PC-3 (cell line): Measurements from ENCODE around the gene TRIM38.

Experiments used
- EZH2 ChIP-seq: fragments of 300-600 bp; sonication (generic); IDR thresholded peaks from one replicate; pipeline ENCODE4 v1.6.1; 2017; ENCODE audit warnings: antibody characterized with exemption, mild to moderate bottlenecking, low read length; ENCODE audit not compliant: unreplicated experiment
- TF ChIP-seq, protein P1 (sequence below): fragments of 300-600 bp; sonication (generic); conservative IDR thresholded peaks from 2 replicates; pipeline ENCODE4 v1.5.1; 2017; ENCODE audit warnings: antibody characterized with exemption, low read depth, mild to moderate bottlenecking, low read length

DNA sequence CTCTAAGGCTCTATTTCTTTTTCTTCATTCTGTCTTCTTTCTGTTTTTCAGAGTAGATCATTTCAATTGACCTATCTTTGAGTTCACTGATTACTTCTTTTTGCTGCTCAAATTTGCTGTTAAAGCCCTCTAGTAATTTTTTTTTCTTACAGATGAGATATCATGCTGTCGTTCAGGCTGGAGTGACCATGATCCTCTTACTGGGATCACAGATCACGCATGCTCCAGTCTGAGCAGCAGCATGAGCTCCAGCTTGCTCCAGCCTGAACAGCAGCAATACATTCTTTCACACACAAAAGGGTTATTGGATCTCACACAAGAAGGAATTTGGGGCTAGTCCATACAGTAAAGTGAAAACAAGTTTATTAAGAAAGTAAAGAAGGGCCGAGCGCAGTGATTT, 12.3 kb upstream of the TRIM38 start:
- TF ChIP-seq, protein P1, sequence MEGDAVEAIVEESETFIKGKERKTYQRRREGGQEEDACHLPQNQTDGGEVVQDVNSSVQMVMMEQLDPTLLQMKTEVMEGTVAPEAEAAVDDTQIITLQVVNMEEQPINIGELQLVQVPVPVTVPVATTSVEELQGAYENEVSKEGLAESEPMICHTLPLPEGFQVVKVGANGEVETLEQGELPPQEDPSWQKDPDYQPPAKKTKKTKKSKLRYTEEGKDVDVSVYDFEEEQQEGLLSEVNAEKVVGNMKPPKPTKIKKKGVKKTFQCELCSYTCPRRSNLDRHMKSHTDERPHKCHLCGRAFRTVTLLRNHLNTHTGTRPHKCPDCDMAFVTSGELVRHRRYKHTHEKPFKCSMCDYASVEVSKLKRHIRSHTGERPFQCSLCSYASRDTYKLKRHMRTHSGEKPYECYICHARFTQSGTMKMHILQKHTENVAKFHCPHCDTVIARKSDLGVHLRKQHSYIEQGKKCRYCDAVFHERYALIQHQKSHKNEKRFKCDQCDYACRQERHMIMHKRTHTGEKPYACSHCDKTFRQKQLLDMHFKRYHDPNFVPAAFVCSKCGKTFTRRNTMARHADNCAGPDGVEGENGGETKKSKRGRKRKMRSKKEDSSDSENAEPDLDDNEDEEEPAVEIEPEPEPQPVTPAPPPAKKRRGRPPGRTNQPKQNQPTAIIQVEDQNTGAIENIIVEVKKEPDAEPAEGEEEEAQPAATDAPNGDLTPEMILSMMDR: no peak
- TF ChIP-seq EZH2: no peak
